Endometrial microvascular endothelial cells (primary cell): Measurements from ENCODE around the gene ZDHHC14. TPM values are rescaled to one million over a fixed set of nuclear protein-coding genes. Genes with fewer than 3 reads are reported as not detected.

Experiments
- in situ Hi-C: cut with HindIII; loops from 2 replicates; pipeline ENCODE4 v1.10.0; 2017; ENCODE audit warnings: low sequenced_read_pairs, low pct_unique_long_range_greater_than_20kb; ENCODE audit errors: inconsistent ontology term
- total RNA-seq: library from RNA; depleted of rRNA; stranded (reverse); fragments of >200 nt; gene quantifications from one replicate; pipeline ENCODE4 v1.2.3, GENCODE V29; 2015; ENCODE audit errors: inconsistent ontology term

The ZDHHC14 gene
- total RNA-seq, 1 donor from 2014 or later: 16.4 TPM

- in situ Hi-C loops: no loop called here
These were observed 98.7 kb downstream of the ZDHHC14 start for GRCh38 chr6:157479464-157480303.

DNA sequence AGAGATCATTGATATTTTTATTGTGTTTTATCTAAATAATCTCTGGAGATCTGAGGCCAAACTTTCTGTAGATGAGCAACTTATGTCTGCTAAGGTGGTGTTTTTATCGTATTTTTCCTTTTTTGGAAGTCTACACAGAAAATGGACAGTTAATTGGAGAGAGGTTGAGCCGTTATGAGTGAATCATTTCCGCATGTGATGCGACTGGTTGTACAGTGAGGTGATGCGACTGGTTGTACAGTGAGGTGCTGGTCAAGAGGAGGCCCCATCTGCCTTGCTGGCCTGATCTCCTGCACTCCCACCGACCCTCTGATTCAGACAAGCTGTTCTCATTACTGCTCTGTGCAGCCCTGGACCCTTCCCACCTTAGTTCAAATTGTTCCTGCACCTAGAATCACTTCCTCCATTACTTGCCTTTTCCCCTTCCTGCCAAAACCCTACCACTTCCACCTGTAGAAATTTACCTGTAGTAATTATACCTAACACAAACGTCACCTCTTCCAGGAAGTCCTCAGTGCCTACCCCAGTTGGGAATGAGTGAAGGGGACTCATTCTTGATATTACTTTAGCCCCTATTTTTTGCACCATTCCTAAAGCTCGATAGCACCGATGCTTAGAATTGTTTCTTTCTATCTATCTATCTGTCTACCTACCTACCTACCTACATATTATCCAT is 100.3 kb downstream of the ZDHHC14 start:
- in situ Hi-C loops: no loop called here

- in situ Hi-C loops: no loop called here
These were observed 100.9 kb downstream of the ZDHHC14 start for GRCh38 chr6:157481865-157482249.

- in situ Hi-C loops: no loop called here
These were observed 102.8 kb downstream of the ZDHHC14 start for GRCh38 chr6:157483770-157484169.

DNA sequence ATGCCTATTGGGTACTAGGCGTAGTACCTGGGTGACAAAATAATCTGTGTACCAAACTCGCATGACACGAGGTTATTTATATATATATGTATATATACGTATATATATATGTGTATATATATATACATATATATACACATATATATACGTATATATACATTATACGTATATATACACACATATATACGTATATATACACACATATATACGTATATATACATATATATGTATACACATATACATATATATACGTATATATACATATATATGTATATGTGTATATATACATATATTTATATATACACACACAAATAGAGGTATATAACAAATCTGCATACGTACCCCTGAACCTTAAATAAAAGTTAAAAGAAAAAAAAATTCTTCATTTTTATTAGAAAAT is 103.2 kb downstream of the ZDHHC14 start:
- in situ Hi-C loops: no loop called here

GRCh38 chr6:157486572-157486971 is 105.6 kb downstream of the ZDHHC14 start:
- in situ Hi-C loops: no loop called here

GRCh38 chr6:157487110-157487773 is 106.3 kb downstream of the ZDHHC14 start:
- in situ Hi-C loops: no loop called here

DNA sequence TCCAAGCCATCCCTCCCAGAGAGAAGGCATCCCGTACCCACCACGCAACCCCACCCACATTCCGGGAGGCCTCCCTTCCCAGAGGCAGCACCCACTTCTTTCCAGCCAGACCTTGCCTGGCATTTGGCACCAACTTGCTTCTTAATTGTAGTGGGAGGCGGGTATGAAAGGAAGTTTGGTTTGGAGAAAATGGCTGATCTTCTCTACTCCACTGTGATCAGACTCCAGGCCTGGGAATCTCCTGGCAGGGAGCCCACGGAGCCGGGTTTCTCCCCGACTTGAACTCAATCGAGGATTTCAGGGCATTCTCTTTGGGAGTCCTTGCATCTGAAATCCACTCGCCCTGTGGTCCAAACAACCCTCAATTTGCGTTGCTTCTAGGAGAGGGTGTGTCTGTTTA is 107.1 kb downstream of the ZDHHC14 start:
- in situ Hi-C loops: no loop called here

DNA sequence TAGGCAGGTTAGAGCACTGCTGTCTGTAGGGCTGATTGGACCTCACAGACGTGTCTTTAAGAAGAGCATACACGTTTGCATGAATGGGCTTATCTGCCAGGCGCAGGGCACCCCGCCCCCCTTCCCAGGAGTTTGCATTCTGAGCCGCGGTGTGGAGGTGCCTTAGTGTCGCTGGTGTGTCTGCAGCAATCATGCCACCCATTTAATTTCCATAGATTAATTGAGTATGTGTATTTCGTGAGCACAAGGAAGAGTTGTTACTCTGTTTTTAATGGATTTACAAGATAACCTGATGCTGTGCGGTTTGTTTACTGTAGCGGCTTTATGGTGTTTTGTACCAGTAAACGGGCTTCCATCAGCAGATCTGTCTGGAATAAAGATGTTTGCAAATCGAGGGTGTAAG is 107.7 kb downstream of the ZDHHC14 start:
- in situ Hi-C loops: no loop called here

DNA sequence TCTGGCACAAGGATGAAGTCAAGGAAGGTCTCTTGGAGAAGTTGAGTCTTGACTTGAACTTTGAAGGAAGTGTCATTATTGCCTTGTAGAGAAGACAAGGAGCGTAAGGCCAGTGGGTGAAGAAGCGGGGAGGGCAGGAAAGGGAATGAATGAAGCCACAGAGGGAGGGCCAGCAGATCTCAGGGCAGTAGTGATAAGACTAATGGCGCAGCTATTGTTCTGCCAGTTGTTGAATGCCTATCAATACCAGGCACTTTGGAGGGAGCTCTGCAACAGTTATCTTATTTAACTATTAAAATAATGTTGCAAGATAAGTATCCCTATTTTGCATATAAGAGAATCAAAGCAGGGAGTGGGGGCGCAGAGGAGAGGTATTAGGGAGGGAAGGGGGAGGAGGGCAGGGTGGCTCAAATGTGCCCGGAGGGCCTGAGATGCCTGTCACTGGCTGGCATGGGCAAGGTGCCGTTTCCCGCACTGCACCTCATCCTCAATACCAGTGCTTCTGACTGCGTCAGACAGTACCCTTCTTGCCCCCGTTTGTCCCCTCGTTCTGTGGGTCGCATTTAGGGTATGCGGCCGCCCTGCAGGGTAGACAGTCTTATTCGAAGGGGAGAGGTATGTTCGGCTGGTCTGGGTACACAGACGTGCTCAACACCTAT is 109.8 kb downstream of the ZDHHC14 start:
- in situ Hi-C loops: no loop called here

- in situ Hi-C loops: no loop called here
These were observed 110.7 kb downstream of the ZDHHC14 start for GRCh38 chr6:157491571-157492232.

- in situ Hi-C loops: no loop called here
These were observed 111.3 kb downstream of the ZDHHC14 start for GRCh38 chr6:157492249-157492648.

DNA sequence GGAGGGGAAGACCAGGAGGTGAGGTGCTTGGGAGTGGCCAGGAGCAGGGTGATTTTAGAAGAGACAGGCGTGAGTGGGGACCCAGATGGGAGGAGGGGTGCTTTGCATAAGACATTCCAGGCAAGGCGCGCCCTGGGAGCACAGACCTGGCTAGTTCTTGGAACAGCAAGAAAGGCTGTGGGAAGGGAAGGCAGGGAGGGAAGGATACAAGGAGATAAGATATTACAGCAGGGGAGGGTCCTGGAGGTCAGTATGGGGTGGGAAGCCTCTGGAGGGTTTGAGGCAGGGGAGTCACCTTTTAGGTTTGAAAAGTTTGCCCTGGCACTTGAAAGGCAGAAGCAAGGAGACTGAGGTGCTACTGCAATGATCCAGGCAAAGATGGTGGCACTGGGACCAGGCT is 111.8 kb downstream of the ZDHHC14 start:
- in situ Hi-C loops: no loop called here

DNA sequence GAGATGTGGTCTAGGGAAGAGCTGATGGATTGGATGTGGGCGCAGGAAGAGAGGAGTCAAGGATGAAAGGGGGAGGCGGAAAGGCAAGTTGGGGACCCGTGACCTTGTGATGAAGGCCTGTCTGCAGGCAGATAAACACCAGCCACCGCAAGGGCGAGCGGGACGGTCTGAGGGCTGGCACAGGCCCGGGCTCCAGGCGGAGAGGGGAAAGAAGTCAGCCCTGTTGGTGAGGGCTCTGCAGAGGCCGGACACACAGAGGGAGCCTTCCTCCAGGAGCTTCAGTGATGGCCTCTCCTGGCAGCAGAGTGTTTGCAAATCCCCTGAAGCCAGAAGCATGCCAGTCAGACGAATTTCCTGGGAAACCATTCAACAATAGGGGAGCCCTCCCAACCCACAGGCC is 112.2 kb downstream of the ZDHHC14 start:
- in situ Hi-C loops: no loop called here

GRCh38 chr6:157493576-157493975 is 112.6 kb downstream of the ZDHHC14 start:
- in situ Hi-C loops: no loop called here

DNA sequence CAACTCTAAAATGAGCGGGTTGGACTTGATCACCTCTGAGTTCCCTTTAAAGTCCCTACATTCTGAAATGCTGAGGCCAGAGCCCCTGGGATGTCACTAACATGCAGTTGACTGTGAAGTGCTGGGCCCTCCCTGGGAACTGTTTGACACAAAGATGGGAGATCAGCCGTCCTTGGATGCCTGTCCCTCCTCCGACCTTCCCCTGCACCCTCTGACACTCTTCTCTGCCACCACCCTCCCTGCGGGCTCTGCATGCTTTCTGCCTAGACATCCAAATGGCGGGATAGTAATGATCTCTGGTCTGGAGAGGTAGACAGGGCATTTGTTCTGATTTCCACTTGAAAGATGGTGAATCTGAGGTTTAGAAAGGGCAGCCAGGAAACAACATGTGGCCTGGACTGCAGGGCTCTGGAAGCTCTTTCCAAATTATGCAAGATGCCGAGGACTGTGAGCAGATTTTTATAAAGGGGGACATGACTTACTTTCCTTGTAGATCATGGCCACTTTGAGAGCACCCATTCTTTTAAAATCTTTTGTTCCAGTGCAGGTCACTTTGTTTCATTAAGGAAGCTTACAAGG is 113.2 kb downstream of the ZDHHC14 start:
- in situ Hi-C loops: no loop called here

GRCh38 chr6:157496534-157497095 is 115.6 kb downstream of the ZDHHC14 start:
- in situ Hi-C loops: no loop called here

DNA sequence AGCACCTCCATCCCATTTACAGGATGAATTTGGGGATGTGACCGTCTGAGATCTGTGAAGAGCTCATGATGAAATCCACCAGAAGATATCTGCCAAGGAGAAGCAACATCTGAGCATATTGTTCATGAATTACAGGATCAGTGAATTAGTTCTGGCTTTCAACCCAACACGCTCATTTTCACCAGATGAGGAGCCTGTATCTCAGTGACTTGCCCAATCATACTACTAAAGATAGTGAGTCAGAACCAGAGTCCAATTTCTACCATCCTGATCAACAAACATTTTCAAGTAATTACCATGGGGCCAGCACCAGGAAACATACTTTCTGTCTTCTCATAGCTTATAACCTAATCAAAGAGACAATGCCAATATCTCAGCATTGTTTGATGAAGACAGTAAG is 116.6 kb downstream of the ZDHHC14 start:
- in situ Hi-C loops: no loop called here
